ENCODE results near the gene DTL.

DTL gene

GRCh38 chr1:212097360-212097759, 61.8 kb downstream of the DTL start:
- no peak for DNase-seq (ENCODE audit: low read depth in 2 of 2)

- no peak for DNase-seq (ENCODE audit: low read depth in 2 of 2)
Observed at GRCh38 chr1:212098310-212098709, 62.8 kb downstream of the DTL start.

GRCh38 chr1:212098771-212099170, 63.2 kb downstream of the DTL start:
- no peak for DNase-seq (ENCODE audit: low read depth in 2 of 2)

- no peak for DNase-seq (ENCODE audit: low read depth in 2 of 2)
Observed at GRCh38 chr1:212101251-212101650, 65.7 kb downstream of the DTL start.

GRCh38 chr1:212101735-212102134, 66.2 kb downstream of the DTL start:
- no peak for DNase-seq (ENCODE audit: low read depth in 2 of 2)

GRCh38 chr1:212104586-212105325, 69.2 kb downstream of the DTL start:
- peak; percentile 9 to 10 for DNase-seq (ENCODE audit: low read depth in 2 of 2)

GRCh38 chr1:212106286-212106792, 70.8 kb downstream of the DTL start:
- DNase-seq (ENCODE audit: low read depth in 2 of 2): no peak

- no peak for DNase-seq (ENCODE audit: low read depth in 2 of 2)
Observed at GRCh38 chr1:212107481-212107880, 71.9 kb downstream of the DTL start.

- no peak for DNase-seq (ENCODE audit: low read depth in 2 of 2)
Observed at GRCh38 chr1:212108187-212108586, 72.6 kb downstream of the DTL start.

- DNase-seq (ENCODE audit: low read depth in 2 of 2): no peak
Observed at GRCh38 chr1:212108981-212109380, 73.4 kb downstream of the DTL start.

- no peak for DNase-seq (ENCODE audit: low read depth in 2 of 2)
Observed at GRCh38 chr1:212109728-212110127, 74.2 kb downstream of the DTL start.

- DNase-seq (ENCODE audit: low read depth in 2 of 2): peak; percentile 10 to 24
Observed at GRCh38 chr1:212110617-212111016, 75.1 kb downstream of the DTL start.

- no peak for DNase-seq (ENCODE audit: low read depth in 2 of 2)
Observed at GRCh38 chr1:212111536-212111935, 76.0 kb downstream of the DTL start.

- no peak for DNase-seq (ENCODE audit: low read depth in 2 of 2)
Observed at GRCh38 chr1:212113706-212114105, 78.2 kb downstream of the DTL start.

GRCh38 chr1:212118167-212118871, 82.8 kb downstream of the DTL start:
- DNase-seq (ENCODE audit: low read depth in 2 of 2): peak in 1 of 2 experiments; percentile 3

- no peak for DNase-seq (ENCODE audit: low read depth in 2 of 2)
Observed at GRCh38 chr1:212118872-212119260, 83.3 kb downstream of the DTL start.

GRCh38 chr1:212119397-212119837, 83.9 kb downstream of the DTL start:
- DNase-seq (ENCODE audit: low read depth in 2 of 2): no peak

- DNase-seq (ENCODE audit: low read depth in 2 of 2): no peak
Observed at GRCh38 chr1:212119863-212120262, 84.3 kb downstream of the DTL start.

GRCh38 chr1:212121779-212122178, 86.2 kb downstream of the DTL start:
- no peak for DNase-seq (ENCODE audit: low read depth in 2 of 2)

GRCh38 chr1:212124690-212125582, 89.4 kb downstream of the DTL start:
- DNase-seq (ENCODE audit: low read depth in 2 of 2): no peak

- no peak for DNase-seq (ENCODE audit: low read depth in 2 of 2)
Observed at GRCh38 chr1:212125654-212126053, 90.1 kb downstream of the DTL start.

- DNase-seq (ENCODE audit: low read depth in 2 of 2): no peak
Observed at GRCh38 chr1:212127221-212127620, 91.7 kb downstream of the DTL start.

Measured in fibroblast of skin of left quadriceps (primary cell).